Smooth muscle cell (in vitro differentiated cells): ENCODE measurements around the gene WAC. TPM values are rescaled to one million over a fixed set of nuclear protein-coding genes. Genes with fewer than 3 reads are reported as not detected.
A peak's percentile ranks its signal among the peaks of the same experiment; 100 is the strongest.

ENCODE experiments used
- DNase-seq: peaks from one replicate; lab custom pipeline; 2025; ENCODE audit not compliant: unreplicated experiment; lab: John Stamatoyannopoulos, UW
- H2AFZ ChIP-seq: fragments of 200-600 bp; sonication (generic); 2 replicates; pipeline ENCODE4 v1.6.0; 2016; ENCODE audit warnings: antibody characterized with exemption, low read depth, mild to moderate bottlenecking
- H3F3A ChIP-seq: fragments of 200-600 bp; sonication (generic); 2 replicates; pipeline ENCODE4 v1.6.0; 2017; ENCODE audit warnings: antibody characterized with exemption, low read depth
- H3K27ac ChIP-seq: fragments of 200-600 bp; sonication (generic); 2 replicates; pipeline ENCODE4 v1.5.1; 2016; ENCODE audit warnings: low read depth, mild to moderate bottlenecking
- H3K27me3 ChIP-seq: fragments of 200-600 bp; sonication (generic); 2 replicates; pipeline ENCODE4 v1.6.1; 2016; ENCODE audit warnings: low read depth, mild to moderate bottlenecking
- H3K36me3 ChIP-seq: fragments of 200-600 bp; sonication (generic); 2 replicates; pipeline ENCODE4 v1.5.1; 2016; ENCODE audit warnings: low read depth
- H3K4me1 ChIP-seq: fragments of 200-600 bp; sonication (generic); 2 replicates; pipeline ENCODE4 v1.5.1; 2016; ENCODE audit warnings: low read depth
- H3K4me2 ChIP-seq: fragments of 200-600 bp; sonication (generic); 2 replicates; pipeline ENCODE4 v1.6.0; 2016; ENCODE audit warnings: mild to moderate bottlenecking
- H3K4me3 ChIP-seq: fragments of 200-600 bp; sonication (generic); 2 replicates; pipeline ENCODE4 v1.5.1; 2016; ENCODE audit warnings: mild to moderate bottlenecking
- H3K79me2 ChIP-seq: fragments of 200-600 bp; sonication (generic); 2 replicates; pipeline ENCODE4 v1.6.0; 2016; ENCODE audit warnings: low read depth, mild to moderate bottlenecking
- H3K9ac ChIP-seq: fragments of 200-600 bp; sonication (generic); 2 replicates; pipeline ENCODE4 v1.6.0; 2016; ENCODE audit warnings: low read depth
- H3K9me3 ChIP-seq: fragments of 200-600 bp; sonication (generic); replicated peaks from 2 replicates; pipeline ENCODE4 v1.5.1; 2016; ENCODE audit warnings: low read depth
- H4K20me1 ChIP-seq: fragments of 200-600 bp; sonication (generic); 2 replicates; pipeline ENCODE4 v1.6.0; 2016; ENCODE audit warnings: low read depth
- CTCF ChIP-seq: fragments of 200-600 bp; sonication (generic); IDR thresholded peaks from 2 replicates; pipeline ENCODE4 v1.5.1; 2017; ENCODE audit warnings: borderline replicate concordance, mild to moderate bottlenecking, antibody characterized with exemption; ENCODE audit not compliant: insufficient read depth, poor library complexity, severe bottlenecking
- WGBS: methylation state at CpG from one replicate; pipeline ENCODE4 v1.1.7; 2016; ENCODE audit warnings: low lambda C conversion rate; 5-methylcytosine and 5-hydroxymethylcytosine counted together
- polyA plus RNA-seq: library from polyadenylated mRNA; unstranded; fragments of >200 nt; fragmentation: Nextera tagmentation; extraction: Ambion mirVana; gene quantifications from 2 replicates; pipeline ENCODE4 v1.2.1, GENCODE V29; 2016
- total RNA-seq: library from RNA; depleted of rRNA; stranded (reverse); fragments of >200 nt; gene quantifications from 2 replicates; pipeline ENCODE4 v1.2.3, GENCODE V29; 2014

Gene WAC
- total and polyA plus RNA-seq, 2 experiments from 2014 or later, result 52.2 to 97.5 TPM

DNA sequence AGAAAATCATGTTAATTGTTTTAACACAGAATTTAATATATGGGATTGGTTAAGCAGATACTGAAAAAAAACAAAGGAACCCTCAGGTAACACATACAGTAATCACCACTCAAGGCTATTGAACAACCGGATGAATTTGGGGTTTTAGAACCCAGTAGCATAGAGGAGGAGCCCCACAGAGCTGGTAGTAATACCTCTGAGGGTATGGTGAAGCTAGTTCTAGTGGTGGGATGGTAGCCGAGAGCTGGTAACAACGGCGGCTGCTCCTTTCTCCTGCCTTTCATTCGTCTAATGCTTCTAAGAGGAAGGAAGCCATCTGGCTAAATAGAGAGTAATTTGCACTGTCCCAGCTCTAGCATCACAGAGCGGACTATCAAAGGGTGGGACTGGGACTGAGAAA, 52.2 kb downstream of the WAC start:
- Histone ChIP-seq H3K4me1 (no peaks in the 10 kb centered on the region), H3K27me3 (no peaks in the 10 kb centered on the region), H2AFZ (no peak overlapping the region), H3K36me3 (peaks cover 8% of the 10 kb centered on the region), H3K4me3 (no peak overlapping the region), H3K4me2 (no peak overlapping the region), H3K79me2 (peaks cover 98% of the 10 kb centered on the region), H3F3A (peaks cover 17% of the 10 kb centered on the region), H3K9ac (no peak overlapping the region), H3K9me3 (no peaks in the 10 kb centered on the region), H3K27ac (peak overlapping the region; percentile 10), H4K20me1 (peaks cover 100% of the 10 kb centered on the region)
- WGBS, result 78% methylated on average over 6 of the region's 6 CpGs
- TF ChIP-seq CTCF, result no peak
- DNase-seq, result no peak

- Histone ChIP-seq H3K9ac (no peak overlapping the region), H3K27me3 (no peaks in the 10 kb centered on the region), H4K20me1 (peaks cover 100% of the 10 kb centered on the region), H3F3A (peaks cover 12% of the 10 kb centered on the region), H3K4me2 (no peak overlapping the region), H3K9me3 (no peaks in the 10 kb centered on the region), H2AFZ (no peak overlapping the region), H3K4me3 (no peak overlapping the region), H3K79me2 (peaks cover 98% of the 10 kb centered on the region), H3K36me3 (peaks cover 19% of the 10 kb centered on the region), H3K27ac (no peak overlapping the region), H3K4me1 (no peaks in the 10 kb centered on the region)
- DNase-seq, result no peak
- no peak for TF ChIP-seq CTCF
- 55% methylated on average over 4 of the region's 4 CpGs for WGBS
Observed at GRCh38 chr10:28586176-28586575, 53.3 kb downstream of the WAC start.

DNA sequence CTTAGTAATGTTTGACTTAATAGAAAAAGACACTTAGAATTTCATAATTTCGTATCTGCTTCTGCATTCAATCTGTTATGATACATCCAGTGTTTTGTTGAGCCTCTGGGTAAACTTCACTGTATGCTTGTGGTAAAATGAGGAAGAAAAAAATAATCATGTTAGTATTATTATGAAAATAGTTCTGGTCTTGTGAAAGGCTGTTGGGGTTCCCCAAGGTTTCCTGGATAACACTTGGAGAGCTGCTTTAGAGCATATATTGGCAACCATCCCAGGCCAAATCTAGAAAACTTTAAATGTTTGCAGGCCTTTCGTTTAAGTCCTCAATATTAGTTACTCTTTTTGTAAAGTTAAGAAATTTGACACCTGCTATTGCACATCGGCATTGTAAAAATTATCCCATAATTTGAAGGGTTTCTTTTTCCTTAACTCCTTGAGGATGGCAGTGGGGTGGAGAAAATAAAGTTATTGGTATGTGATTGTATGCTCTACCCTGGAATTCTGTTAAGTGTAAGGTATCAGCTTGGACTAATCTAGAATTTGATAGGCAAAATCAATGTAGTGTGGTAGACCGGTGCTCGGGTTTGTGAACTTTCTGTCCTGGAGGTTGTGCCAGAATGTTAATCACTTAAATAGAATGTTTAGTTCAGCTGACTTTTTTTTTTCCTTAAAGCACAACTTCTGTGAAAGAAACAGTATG, 54.5 kb downstream of the WAC start:
- Histone ChIP-seq H3K79me2 (peaks cover 98% of the 10 kb centered on the region), H3K4me3 (no peak overlapping the region), H2AFZ (no peak overlapping the region), H3K27me3 (no peaks in the 10 kb centered on the region), H3K9me3 (no peaks in the 10 kb centered on the region), H3K4me2 (no peak overlapping the region), H3K36me3 (peaks cover 27% of the 10 kb centered on the region), H3K4me1 (no peaks in the 10 kb centered on the region), H3K27ac (peak overlapping the region; percentile 23), H3K9ac (no peak overlapping the region), H3F3A (peaks cover 8% of the 10 kb centered on the region), H4K20me1 (peaks cover 100% of the 10 kb centered on the region)
- no peak for DNase-seq
- no peak for TF ChIP-seq CTCF
- WGBS, result 93% methylated on average over 5 of the region's 5 CpGs

DNA sequence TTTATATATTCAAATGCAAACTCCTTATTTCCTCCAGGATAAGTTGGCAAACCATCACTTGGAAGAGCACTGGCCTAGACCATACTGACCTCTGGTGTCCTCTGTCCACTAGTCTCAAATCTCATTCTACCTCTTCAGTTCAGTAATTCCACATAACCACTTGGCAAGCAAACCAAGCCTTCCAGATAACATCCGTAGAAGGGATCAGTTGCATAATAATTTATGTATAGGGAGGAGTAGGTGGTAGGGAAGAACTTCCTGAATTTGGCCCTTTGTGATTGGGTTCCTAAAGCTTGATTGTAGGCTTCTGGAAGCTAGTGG, 55.0 kb downstream of the WAC start:
- H3K4me3 ChIP-seq, result no peak overlapping the region
- no peaks in the 10 kb centered on the region for H3K27me3 ChIP-seq
- no peaks in the 10 kb centered on the region for H3K4me1 ChIP-seq
- peak overlapping the region; percentile 23 for H3K27ac ChIP-seq
- H4K20me1 ChIP-seq, result peaks cover 100% of the 10 kb centered on the region
- H3F3A ChIP-seq, result peaks cover 5% of the 10 kb centered on the region
- WGBS, result 18% methylated on average over 1 of the region's 1 CpG
- H3K79me2 ChIP-seq, result peaks cover 98% of the 10 kb centered on the region
- TF ChIP-seq CTCF, result no peak
- H3K9me3 ChIP-seq, result no peaks in the 10 kb centered on the region
- no peak overlapping the region for H3K4me2 ChIP-seq
- no peak overlapping the region for H3K9ac ChIP-seq
- no peak for DNase-seq
- peaks cover 27% of the 10 kb centered on the region for H3K36me3 ChIP-seq
- no peak overlapping the region for H2AFZ ChIP-seq
